ENCODE measurements around the gene RGS14.
"Not testable (repeated sequence)": the region's sequence is repeated elsewhere in the genome, so short reads cannot be mapped to it uniquely, and the experiment has no call there.

The RGS14 gene

DNA sequence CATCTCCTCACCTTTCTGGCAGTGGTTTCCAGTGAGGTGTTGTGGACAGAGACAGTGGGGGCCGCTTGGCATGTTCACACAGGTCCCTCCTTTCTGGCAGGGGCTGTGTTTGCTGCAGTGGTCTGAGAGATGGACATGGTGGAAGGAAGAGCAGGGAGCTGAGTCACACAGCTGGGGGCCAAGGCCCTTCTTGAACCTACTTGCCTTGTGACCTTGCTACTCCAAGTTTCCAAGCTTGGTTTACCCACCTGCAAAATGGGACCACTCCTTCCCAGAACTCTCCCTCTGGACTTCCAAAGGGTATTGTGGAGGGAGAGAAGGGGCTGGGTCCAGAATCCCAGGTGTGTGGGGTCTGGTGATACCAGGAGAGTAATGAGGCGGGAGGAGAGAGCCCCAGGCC is 47.6 kb downstream of the RGS14 start:
- DNase-seq: no peak

- DNase-seq: no peak
Observed at GRCh38 chr5:177405805-177406204, 48.1 kb downstream of the RGS14 start.

DNA sequence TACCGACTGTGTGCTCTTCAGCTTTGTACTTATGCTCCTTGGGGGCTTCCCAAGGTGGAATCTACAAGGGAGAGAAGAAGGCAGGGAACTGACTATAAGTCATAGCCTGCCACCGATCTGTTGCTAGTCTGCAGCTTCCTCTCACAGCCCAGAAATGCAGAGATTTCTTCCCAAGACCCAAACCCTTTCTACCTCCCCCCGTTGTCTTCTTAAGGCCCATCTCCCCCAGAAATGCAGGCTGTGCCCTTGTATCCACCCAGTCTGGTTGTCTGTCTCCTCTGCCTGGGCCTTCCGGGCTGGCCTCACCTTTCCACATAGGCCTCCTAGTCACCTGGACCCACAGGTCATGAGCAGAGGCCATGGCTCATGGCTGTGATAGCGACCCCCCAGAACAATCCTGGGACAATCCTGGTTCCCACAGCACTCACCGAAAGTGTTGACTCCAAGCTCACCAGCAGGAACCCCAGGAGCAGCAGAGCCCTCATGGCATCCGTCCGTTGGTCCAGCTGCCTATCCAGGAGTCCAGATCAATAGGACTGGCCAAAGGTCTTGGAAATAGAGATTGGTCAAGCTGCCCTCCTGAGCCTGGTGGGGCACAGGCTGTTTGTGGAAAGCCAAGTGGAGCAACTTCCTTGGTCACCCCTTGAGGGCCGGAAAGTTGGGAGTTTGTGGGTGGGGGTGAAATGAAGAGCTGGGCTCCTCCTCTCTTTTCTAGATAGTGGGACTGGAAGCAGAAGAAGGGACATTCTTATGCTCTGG is 51.5 kb downstream of the RGS14 start, which contains the start of gene F12:
Gene F12 (minus strand): TSS at position 522 of the 759 bp plus-strand sequence. CDS start 37 bp downstream, at position 485.
- DNase-seq: no peak

GRCh38 chr5:177410575-177410974 is 52.9 kb downstream of the RGS14 start:
- DNase-seq: no peak

DNA sequence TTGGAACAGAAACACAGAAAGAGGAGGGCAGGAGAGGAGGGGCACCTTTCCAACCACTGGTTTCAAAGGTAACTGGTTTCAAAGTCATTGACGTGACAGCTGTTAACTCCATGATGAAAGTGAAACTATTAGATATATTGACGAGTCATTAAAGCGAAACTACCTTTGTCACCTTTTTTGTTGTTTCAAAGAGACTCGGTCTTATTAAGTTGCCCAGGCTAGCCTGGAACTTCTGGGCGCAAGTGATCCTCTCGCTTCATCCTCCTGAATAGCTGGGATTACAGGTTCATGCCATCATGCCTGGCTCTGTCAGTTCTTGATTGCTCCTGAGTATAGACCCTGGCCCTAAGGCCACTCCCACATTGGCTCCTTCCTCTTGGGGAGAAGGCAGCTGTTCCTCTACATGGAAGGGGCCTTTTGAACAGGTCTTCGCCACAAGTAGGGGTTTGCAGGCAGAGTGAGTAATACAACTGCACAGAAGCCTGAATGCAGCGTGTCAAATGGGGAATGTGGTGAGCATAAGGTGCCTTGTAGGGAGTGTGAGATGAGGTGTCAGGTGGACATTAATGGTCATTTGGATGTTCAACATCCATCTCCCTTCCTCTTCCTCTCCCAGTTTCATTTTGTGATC is 55.0 kb downstream of the RGS14 start:
- no peak for DNase-seq

DNA sequence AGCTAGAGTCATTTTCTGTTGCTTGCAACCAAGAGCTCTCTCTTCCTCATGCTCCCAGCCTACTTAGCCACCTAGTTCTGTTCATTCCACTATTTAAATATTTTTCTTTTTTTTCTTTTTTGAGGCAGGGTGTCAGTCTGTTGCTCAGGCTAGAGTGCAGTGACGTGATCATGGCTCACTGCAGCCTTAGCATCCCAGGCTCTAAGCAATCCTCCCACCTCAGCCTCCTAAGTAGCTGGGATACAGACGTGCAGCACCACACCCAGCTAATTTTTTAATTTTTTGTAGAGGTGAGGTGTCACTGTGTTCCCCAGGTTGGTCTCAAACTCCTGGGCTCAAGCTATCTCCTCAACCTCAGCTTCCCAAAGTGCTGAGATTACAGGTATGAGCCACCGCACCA is 56.8 kb downstream of the RGS14 start:
- no peak for DNase-seq

GRCh38 chr5:177417081-177417480 is 59.4 kb downstream of the RGS14 start:
- DNase-seq: not testable (repeated sequence)

- no peak for DNase-seq
Observed at GRCh38 chr5:177419046-177419445, 61.3 kb downstream of the RGS14 start.

DNA sequence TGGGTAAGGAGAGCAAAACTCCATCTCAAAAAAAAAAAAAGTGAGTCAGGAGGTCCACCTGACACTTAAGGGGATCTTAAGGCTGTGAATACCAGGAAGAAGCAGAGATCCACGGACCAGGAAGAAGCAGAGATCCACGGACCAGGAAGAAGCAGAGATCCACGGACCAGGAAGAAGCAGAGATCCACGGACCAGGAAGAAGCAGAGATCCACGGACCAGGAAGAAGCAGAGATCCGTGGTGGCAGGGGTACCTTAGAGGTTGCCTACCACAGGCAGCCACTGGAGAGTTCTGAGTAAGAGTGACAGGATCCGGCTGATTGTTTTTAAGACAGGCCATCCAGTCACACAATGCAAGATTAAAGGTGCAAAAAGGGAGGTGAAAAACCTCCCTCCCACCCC is 62.7 kb downstream of the RGS14 start:
- not testable (repeated sequence) for DNase-seq

DNA sequence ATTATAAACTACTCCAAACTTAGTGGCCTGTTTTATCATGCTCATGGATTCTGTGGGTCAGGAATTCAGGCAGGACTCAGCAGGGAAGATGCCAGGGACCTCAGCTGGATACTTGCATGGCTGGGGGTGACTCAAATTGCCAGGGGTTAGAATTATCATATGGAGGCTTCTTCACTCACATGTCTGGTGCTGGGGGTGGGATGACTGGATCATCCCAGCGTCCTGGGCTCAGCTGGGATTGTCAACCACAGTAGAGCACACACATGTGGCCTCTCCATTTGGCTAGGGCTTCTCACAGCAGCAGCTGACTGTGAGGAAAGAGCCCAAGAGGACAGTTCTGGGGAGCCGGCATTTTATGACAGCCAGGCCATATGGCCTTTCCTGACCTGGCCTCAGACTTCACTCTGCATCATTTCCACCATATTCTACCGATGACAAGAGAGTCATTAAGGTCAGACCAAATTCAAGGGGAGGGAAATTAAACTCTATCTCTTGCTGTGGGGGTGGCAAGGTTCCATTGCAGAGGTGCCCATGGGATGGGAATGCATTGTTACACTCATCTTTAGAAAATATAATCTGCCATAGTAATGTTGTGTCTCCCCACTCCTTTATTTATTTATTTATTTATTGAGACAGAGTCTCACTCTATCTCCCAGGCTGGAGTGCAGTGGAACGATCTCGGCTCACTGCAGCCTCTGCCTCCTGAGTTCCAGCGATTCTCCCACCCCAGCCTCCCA is 63.5 kb downstream of the RGS14 start:
- DNase-seq: no peak

Data from NCI-H774 (cell line).